H7 (cell line): ENCODE data around the gene CNTNAP1. TPM values are rescaled to one million over a fixed set of nuclear protein-coding genes. Genes with fewer than 3 reads are reported as not detected.

Experiments
- DNase-seq: peaks from one replicate; pipeline ENCODE4 v3.0.0; 2012
- H3K27me3 ChIP-seq: 2 replicates; pipeline ENCODE4 v1.6.0; 2011; ENCODE audit warnings: mild to moderate bottlenecking, low read length; ENCODE audit not compliant: control insufficient read depth, insufficient read depth
- H3K36me3 ChIP-seq: replicated peaks from 2 replicates; pipeline ENCODE4 v1.5.1; 2011; ENCODE audit warnings: low read length; ENCODE audit not compliant: control insufficient read depth, insufficient read depth
- H3K4me3 ChIP-seq: 2 replicates; pipeline ENCODE4 v1.5.1; 2011; ENCODE audit warnings: low read depth, mild to moderate bottlenecking, control low read depth, low read length, moderate library complexity; ENCODE audit not compliant: insufficient read depth
- total RNA-seq: library from RNA; depleted of rRNA; stranded (reverse); fragments of >200 nt; shearing (Covaris generic); gene quantifications from 2 replicates; pipeline ENCODE4 v1.2.3, GENCODE V29; 2014

Gene CNTNAP1
- total RNA-seq, 1 experiment from 2014 or later: 6.1 TPM

DNA sequence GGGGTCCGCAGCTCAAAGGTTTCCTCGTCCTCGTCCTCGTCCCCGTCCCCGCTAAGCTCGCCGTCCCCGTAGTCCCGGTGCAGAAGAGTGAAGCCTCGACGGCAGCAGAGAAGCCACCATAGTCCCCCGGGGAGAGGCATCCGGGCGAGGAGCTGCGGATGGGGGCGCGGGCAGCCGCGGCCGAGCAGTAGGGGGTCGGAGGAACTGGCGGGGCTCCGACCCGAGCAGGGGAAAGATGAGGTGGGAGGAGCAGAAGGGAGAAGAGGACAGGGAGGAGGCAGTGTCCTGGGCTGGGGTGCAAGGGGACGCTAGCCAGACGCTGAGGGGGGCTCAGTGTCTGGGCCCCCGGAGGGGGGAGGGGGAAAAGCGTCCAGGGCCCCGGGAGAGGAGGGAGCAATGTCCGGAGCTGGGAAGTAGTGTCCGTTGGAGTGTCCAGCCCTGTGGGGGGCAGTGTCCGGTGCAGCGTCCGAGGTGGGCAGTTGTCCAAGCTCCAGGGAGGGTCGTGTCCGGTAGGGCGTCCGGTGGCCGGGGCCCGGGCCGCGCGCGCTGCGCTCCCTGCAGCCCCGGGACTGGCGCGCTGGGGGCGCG is 5.8 kb upstream of the CNTNAP1 start, which contains the start of gene PLEKHH3:
TSS of gene PLEKHH3 (minus strand) at position 571 of the 588 bp plus-strand sequence. CDS start at position 140, 431 bp downstream.
- DNase-seq: no peak
- peak within 1 kb of the TSS; percentile 74 for H3K4me3 ChIP-seq
- H3K36me3 ChIP-seq: no peaks in the 10 kb centered on the region
- peaks cover 48% of the 10 kb centered on the region for H3K27me3 ChIP-seq

DNA sequence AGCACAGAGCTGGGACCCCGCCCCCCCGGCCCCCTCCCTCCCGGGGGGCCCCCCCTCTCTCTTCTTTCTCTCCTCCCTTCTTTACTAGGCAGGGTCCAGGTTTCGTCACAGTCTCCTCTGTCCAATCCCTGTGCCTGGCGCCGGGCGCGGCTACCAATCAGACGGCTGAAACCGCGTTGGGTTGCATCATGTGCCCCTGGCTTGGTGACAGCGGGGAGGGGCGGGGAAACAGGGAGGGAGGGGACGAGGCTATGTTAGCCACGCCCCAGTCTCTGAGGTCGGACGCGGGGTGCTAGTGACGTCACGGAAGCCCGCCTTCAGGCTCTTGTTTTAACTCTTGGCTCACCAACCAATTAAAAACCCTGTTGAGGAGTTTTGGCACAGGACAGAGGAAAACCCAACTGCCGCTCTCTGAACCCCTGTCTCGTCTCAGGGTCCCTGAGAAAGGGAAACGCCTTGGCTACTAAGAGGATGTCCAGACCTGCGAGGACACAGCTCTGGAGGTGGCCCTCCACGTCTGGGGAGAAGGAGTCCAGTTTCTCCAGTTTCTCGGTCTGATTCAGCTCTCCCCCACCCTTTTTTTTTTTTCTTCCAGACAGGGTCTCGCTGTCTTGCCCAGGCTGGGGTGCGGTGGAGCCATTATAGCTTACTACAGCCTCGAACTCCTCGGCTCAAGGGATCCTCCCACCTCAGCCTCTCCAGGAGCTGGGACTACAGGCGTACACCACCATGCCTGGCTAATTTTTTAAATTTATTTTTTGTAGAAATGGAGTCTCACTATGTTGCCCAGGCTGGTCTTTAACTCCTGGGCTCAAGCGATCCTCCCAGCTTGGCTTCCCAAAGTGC is 5.1 kb upstream of the CNTNAP1 start:
- DNase-seq: peak; percentile 99
- Histone ChIP-seq H3K27me3 (peaks cover 45% of the 10 kb centered on the region), H3K36me3 (no peaks in the 10 kb centered on the region), H3K4me3 (peak overlapping the region; percentile 74)

GRCh38 chr17:42677921-42678781 is 4.2 kb upstream of the CNTNAP1 start:
- H3K4me3 ChIP-seq: peak overlapping the region; percentile 72
- H3K27me3 ChIP-seq: peaks cover 42% of the 10 kb centered on the region
- peak; percentile 96 for DNase-seq
- H3K36me3 ChIP-seq: no peaks in the 10 kb centered on the region

- Histone ChIP-seq H3K27me3 (peaks cover 41% of the 10 kb centered on the region), H3K36me3 (no peaks in the 10 kb centered on the region), H3K4me3 (peak overlapping the region; percentile 72)
- peak; percentile 73 for DNase-seq
These were observed 3.3 kb upstream of the CNTNAP1 start for GRCh38 chr17:42678951-42679491.

DNA sequence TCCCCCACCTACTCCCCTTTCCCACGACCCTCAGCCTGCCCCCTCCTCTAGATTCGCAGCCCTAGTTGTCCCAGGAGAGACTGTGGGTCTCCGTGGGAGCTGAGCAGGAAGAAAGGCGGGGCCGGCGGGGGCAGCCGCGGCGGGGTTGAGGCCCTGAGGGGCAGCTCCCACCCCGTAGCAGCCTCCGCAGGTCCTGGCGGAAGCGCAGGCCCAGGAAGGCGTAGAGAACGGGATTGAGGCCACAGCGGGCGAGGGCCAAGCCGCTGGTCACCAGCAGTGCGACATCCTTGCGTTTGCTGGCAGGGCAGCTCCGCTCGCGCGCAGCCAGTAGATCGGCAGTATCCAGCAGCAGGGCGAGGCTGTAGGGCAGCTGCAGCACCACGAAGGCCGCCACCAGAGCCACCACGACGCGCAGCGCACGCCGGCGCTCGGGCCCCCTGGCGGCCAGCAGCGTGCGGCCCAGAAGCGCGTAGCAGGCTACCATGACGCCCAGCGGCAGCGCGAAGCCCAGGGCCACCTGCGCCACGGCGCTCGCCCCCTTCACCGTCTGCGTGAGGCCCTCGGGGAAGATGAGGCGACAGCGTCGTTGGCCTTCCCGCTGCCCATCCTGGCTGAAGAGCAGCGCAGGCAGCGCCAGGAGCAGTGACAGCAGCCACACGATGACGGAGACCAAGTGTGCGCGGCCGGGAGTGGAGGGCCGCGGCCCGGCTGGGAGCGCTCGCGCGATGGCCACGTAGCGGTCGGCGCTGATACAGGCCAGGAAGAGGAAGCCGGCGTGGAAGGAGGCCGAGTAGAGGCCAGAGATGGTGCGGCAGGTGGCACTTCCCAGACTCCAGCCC is 2.6 kb upstream of the CNTNAP1 start:
- Histone ChIP-seq H3K4me3 (peak overlapping the region; percentile 45), H3K27me3 (peaks cover 37% of the 10 kb centered on the region), H3K36me3 (no peaks in the 10 kb centered on the region)
- peak; percentile 91 for DNase-seq

DNA sequence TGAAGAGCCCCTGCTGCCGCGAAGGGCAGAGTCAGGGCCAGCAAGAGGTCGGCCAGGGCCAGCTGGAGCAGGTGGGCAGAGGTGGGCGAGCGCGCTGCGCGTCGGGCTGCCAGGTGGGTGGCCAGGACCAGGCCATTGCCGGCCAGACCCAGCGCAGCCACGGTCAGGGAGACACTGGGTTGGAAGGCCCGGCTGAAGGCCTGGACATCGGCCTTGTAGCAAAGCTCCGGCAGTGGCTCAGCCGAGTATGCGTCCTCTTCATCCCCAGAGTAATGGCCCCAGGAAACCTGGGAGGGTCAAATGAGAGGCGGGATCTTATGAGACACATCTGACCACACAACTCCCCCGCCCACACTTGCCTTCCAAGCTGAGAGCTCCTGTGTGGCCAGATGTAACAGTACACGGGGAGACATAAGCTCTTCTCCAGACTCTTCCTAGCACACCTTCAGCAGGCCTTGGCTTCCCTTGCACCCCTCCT is 2.0 kb upstream of the CNTNAP1 start:
- DNase-seq: peak; percentile 53
- Histone ChIP-seq H3K27me3 (peaks cover 33% of the 10 kb centered on the region), H3K36me3 (no peaks in the 10 kb centered on the region), H3K4me3 (peak overlapping the region; percentile 45)

DNA sequence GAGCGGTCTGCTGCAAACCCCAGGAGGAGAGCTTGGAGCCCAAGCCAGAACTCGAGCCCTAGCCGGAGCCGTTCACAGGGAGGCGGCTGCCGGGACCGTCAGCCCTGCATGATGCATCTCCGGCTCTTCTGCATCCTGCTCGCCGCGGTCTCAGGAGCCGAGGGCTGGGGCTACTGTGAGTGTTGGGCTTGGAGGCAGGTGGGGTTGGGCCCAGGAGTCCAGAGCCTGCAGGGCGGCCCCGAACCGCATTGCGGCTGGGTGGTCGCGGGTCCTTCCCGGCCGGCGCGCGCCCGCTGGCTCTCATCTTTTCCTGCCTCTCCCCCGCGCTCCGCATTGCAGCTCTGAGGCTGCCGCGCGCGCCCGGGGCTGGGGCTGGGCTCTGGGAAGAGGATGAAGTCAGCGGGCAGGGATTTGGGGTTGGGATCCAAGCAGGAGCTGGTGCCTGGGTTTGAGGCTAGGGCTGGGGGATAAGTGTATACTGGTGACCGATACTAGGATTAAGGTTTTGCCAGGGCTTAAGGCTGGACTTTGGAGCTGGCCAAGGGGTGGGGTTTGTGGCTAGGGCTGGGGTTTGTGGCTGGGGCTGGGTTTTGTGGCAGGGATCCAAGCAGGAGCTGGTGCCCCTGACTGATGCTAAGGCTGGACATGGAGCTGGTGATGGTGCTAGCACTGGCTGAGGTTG is 532 bp downstream of the CNTNAP1 start:
- Histone ChIP-seq H3K27me3 (peaks cover 23% of the 10 kb centered on the region), H3K4me3 (peak overlapping the region; percentile 63), H3K36me3 (no peaks in the 10 kb centered on the region; the same call in 1 of the 2 replicates)
- DNase-seq: peak; percentile 87

GRCh38 chr17:42683407-42684034 is 1.2 kb downstream of the CNTNAP1 start:
- Histone ChIP-seq H3K27me3 (peaks cover 23% of the 10 kb centered on the region), H3K4me3 (peak overlapping the region; percentile 63; the same call in 1 of the 2 replicates), H3K36me3 (no peaks in the 10 kb centered on the region; the same call in 1 of the 2 replicates)
- peak; percentile 81 for DNase-seq

DNA sequence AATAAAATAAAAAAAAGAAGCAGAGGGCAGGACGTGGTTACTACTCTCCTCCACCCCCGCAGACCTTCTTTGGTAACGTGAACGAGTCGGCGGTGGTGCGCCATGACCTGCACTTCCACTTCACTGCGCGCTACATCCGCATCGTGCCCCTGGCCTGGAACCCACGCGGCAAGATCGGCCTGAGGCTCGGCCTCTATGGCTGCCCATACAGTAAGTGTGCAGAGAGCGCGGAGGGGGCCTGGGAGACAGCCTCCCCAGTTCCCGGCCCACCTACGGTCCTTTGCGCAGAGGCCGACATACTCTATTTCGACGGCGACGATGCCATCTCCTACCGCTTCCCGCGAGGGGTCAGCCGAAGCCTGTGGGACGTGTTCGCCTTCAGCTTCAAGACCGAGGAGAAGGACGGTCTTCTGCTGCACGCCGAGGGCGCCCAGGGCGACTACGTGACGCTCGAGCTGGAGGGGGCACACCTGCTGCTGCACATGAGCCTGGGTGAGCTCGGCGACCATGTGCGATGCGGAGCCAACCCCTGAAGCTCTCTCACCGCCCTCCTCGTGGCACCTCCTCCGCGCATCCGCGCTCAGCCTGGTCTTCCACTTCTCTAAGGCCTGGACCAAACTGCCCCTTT is 2.7 kb downstream of the CNTNAP1 start:
- Histone ChIP-seq H3K4me3 (no peak overlapping the region), H3K36me3 (no peaks in the 10 kb centered on the region; the same call in 1 of the 2 replicates), H3K27me3 (peaks cover 21% of the 10 kb centered on the region)
- no peak for DNase-seq

DNA sequence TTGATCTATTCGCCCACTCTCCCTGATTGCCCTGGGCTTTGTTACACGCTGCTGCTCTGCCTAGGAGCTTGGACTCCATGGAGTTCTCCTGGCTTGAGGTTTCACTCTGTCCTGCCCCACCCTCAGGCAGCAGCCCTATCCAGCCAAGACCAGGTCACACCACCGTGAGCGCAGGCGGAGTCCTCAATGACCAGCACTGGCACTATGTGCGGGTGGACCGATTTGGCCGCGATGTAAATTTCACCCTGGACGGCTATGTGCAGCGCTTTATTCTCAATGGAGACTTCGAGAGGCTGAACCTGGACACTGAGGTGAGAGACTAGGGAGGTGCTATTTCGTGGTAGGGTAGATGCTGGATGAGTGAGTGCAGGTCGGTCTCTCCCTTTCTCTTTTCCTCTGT is 3.5 kb downstream of the CNTNAP1 start:
- no peak for DNase-seq
- no peaks in the 10 kb centered on the region; the same call in 1 of the 2 replicates for H3K36me3 ChIP-seq
- peaks cover 15% of the 10 kb centered on the region for H3K27me3 ChIP-seq
- no peak overlapping the region for H3K4me3 ChIP-seq

GRCh38 chr17:42686520-42687128 is 4.3 kb downstream of the CNTNAP1 start:
- Histone ChIP-seq H3K36me3 (no peaks in the 10 kb centered on the region; the same call in 1 of the 2 replicates), H3K4me3 (no peak overlapping the region), H3K27me3 (peaks cover 15% of the 10 kb centered on the region)
- DNase-seq: peak; percentile 62
